GM11168 (cell line): Measurements from ENCODE around the gene CAPN13.

Experiments
- in situ Hi-C: fragments of 300-500 bp; cut with MboI; formaldehyde crosslinking; loops from one replicate; pipeline ENCODE4 v1.12.0; 2022; ENCODE audit warnings: low sequenced_read_pairs; ENCODE audit not compliant: unreplicated experiment

Gene CAPN13

DNA sequence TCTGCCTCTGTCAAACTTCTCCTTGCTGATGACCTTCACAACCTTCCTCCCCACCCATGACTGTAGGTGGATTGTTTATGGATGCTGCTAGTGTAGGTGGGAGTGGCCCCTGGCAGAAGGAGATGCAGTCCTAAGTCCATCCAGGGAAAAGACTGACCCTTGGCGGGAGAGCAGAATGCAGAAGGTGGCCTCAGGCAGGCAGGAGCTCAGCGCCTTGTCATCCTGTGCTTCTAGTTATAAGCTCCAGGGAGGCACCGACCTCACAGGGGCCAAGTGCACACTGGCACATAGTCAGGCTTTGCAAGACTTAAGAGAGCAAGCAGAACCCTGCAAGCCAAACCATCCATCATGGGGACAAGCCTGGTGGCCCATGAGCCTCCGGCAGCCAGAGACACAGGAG lies 74.4 kb downstream of the CAPN13 start:
- in situ Hi-C loops = no loop called here

DNA sequence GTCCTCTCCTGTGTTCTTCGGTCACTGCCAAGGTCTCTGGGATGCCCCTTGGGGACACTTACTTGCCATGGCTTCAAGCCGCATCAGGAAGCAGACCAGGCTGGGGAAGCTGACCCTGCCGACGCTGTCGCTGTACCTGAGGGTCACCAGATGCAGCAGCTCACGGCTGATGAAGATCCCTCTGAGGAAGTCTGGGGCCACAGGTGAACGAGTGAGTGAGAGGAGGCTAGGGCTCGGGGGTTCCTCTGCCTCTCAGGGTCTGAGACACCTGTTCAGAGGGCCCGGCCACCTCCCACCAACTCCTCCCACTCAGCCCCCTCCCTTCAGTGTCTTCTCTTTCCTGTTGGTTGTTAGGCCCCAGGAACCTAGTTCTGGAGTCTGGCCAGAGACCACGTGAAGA lies 74.9 kb downstream of the CAPN13 start:
- in situ Hi-C loops = no loop called here

DNA sequence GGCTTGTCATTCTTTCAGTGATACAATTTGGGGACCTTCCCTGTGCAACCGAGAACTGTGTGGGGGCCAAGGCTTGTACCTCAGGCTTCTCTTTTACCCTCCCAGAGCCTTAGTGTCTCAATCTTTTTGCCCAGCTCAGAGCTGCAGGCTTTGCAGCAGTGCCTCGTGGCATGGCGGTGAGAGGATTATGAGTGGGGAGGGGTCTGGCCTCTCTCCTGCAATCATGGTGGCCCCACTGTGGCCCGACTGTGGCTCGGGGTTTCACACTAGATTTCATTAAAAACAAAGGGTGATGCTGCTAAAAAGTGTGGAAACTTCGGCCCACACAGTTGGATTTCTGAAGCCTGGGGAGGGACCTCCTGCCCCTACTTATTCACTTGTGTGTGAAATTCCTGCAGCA lies 75.5 kb downstream of the CAPN13 start:
- in situ Hi-C loops = no loop called here

DNA sequence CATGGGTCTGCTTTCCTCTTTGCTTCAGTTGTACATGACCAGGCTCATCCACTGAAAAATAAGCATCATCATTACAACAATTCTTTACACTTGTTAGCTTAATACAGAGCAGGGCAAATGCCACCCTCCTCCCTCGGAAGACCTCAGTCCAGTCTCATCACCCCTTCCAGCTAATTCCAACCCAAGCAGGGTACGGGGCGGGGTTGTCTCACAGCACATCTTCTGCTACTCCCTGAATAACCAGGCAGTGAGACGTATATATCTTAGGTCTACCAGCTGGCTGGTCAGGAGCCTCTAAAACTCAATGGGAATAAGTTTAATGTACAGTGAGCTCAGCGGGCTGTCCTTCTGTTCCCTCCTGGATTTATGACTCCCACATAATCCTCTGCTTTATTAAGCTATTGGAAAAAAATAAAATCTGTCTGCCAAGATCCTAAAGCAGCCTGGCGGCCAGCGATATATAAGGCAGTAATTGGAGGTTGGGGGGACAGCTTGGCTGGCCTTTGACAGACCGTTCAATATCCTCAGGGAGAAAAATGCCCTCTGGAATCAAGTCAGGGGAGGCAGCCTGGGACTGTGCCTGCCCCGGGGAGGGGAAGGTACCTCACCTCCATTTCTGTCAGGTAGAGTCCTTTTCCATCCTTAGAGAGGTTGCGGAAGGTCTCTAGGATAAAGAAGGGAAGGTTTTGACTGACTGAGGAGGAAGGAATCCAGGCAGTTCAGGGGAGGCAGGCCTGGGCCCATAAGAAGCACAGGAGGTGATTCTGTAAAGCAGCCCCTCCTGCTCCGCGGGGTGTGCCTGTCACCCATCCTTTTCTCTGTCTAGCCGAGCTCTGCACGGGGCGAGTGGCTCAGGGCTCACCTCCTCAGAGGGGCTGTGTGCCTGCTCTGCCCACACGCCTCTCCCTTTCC lies 76.3 kb downstream of the CAPN13 start:
- in situ Hi-C loops = no loop called here

DNA sequence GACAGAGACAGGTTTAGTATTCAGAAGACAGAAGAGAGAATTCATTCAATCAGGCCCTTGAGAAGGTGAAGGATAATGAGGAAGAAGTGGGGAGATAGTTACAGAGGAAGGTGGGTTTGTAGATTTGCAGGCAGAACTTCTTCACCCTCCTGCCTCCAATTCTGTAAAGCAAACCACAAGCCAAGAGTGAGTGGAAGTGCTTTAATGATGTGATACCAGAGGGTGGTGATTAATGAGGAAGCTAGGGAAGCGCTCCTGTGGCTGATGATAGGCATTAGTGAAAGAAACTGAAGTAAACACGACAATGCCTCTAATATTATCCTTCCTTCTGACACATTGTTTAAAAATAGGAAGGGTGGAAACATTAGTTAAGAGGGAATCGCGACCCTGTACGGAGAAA lies 78.2 kb downstream of the CAPN13 start:
- in situ Hi-C loops = no loop called here

DNA sequence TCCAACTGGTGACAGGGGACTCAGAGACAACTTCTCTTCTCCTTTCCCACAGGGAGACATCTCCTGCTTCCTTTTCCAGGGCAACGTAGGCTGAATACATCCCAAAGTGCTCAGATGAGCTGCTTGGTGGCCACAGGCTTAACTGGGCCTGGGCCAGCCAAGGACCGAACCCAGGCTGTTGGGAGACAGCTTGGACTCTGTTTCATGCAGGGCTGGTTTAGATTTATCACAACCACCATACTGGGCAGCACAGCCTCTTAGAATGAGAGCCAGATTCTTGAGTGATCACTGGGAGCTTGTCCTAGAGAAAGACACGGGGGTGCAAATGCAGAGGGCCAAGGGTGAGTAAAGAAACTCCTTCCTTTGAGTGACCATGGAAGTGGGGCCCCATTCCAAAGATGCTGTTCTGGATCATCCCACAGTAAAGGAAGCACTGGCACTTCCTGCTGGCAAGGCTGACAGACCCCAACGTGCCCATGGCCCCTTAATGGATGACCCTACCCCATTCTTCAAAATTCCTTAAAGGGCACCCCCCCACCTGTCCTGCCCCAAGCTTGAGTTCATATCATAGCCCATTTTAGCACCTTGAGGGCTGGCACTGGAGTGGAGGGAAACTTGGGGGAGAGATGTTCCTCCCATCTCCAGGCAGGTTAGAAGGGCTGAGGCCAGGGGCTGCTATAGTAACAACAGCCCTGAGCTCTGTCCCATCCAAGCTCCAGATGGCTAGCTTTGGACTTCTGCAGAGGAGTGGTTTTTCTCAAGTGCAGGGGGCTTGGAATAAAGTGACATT lies 84.1 kb downstream of the CAPN13 start:
- in situ Hi-C loops = loop anchor here (25.0 kb wide), 1 partner anchor 789 kb away; no protein-coding TSS in a partner anchor

DNA sequence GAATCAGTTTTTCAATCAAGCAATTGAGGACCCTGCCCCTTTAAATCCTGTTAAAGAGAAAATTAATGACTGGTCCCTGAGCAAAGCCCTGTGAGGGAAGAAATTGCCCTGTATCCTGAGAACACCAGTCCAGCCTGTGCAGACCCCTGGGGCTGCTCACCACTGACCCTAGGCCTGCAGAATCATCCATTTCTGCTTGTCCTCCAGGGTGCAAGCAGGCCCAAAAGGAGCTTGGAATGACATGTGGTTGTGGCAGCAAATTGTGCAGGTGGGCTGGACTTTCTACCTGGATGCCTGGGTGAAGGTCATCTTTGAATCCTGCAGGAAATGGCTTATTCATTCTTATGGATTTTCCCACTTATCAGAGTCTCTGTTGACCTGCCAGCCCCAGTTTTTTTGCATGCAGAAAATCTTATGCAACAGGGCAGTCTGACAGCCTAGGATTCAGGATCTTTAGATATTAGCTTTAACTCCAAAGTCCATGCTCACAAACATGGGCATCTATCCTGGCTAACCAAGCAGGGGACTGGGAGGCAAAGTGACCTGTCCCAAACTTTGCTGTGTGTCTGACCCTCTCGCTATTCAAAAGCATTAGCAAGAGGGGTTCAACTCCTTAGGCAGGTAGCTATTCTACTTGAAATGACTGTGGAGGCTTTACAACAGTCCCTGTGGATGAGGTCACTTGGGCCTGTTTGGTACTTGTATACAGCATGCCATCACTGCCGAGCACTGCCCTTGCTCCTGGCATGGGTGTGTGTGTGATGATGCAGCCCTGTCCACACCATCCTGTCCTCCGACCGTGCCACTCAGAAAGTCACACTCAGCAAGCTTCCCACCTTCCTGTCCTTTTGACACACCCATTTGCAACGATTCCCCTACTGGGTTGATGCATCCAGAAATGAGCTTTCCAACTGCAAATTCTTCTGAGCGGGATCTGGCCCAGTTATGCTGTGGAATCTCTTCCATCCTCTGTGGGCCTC lies 85.3 kb downstream of the CAPN13 start:
- in situ Hi-C loops = loop anchor here (25.0 kb wide), 1 partner anchor 790 kb away; no protein-coding TSS in a partner anchor

DNA sequence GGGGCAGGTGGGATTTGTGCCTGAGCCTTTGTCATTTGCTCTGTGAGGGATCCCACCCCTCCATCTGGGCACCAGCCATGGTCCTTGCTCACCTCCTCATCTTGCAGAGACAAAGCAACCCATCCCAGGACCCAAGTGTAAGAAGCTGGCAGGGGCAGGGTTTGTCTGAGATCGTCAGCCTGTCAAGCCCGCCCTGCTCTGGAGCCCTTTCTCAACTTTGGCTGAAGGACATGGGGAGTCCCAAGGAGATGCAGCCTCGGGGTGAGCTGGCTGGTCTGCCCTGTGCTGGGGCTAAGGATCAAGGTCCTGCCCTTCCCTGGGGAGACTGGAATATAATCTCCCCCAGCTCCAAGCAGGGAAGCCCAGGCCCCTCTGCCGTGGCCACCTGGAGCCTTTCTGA lies 86.0 kb downstream of the CAPN13 start:
- in situ Hi-C loops = loop anchor here (25.0 kb wide), 1 partner anchor 791 kb away; no protein-coding TSS in a partner anchor

DNA sequence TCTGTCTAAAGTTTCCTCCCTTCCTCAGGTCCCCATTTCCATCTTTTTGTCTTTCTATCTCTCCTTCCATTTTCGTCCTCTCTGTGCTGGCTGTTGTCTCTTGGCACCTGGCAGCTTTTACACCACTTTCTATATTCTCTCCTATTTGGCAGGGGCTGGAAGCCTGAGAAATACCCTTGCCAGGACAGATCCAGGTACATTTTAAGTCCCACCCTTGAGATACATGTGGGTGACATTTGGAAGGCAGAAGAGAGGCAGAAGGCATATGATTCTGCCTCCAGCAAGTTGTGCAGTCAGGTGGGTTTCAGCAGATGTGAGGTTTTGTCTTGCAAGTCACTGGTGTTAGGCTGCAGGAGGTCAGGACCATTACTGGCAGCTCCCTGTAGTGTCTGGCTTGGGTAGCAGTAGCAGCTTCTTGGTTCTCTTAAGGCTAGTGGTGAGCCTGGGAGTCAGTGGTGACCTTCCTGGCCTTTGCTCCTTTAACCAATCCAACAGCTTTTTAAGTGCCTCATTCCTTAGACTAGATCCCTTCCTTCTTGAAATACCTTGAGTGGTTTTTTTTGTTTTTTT lies 90.1 kb downstream of the CAPN13 start:
- in situ Hi-C loops = loop anchor here (5.0 to 25.0 kb wide), 3 partner anchors 458 to 795 kb away; no protein-coding TSS in a partner anchor

DNA sequence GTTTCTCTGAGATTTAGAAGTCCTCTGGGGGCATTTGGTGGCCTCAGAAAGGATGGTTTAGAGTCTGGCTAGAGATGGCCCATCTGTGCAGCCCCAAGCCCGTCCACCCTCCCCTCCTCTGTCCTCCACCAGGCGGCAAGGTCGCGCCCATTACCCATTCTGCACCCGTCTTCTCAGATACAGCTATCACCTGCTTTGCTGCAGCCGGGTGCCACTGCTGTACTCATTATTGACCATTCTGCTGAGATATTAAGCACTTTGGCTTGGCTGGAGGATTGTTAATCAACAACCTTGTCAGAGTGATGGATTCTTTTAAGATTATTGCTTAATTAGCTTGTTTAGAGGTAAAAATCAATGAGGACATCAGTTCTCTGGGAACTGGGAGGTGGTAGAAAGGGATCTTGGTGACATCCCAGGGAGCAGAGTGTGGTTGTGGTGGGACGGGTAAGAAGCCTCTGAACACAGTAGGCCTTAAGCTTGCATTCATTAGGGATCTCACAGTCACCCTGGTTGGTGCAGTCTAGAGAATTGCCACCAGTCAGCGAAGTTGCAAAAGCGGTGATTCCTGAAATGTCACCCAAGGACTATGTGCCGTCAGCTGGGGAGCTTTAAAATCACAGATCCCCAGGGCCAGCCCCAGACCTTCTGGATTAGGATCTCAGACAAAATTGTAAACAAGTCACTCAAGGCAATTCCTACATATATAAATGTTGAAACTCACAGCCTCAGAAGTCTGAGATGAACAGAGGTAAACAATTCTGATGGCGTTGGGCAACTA lies 90.9 kb downstream of the CAPN13 start:
- in situ Hi-C loops = loop anchor here (5.0 to 25.0 kb wide), 3 partner anchors 458 to 796 kb away; no protein-coding TSS in a partner anchor

DNA sequence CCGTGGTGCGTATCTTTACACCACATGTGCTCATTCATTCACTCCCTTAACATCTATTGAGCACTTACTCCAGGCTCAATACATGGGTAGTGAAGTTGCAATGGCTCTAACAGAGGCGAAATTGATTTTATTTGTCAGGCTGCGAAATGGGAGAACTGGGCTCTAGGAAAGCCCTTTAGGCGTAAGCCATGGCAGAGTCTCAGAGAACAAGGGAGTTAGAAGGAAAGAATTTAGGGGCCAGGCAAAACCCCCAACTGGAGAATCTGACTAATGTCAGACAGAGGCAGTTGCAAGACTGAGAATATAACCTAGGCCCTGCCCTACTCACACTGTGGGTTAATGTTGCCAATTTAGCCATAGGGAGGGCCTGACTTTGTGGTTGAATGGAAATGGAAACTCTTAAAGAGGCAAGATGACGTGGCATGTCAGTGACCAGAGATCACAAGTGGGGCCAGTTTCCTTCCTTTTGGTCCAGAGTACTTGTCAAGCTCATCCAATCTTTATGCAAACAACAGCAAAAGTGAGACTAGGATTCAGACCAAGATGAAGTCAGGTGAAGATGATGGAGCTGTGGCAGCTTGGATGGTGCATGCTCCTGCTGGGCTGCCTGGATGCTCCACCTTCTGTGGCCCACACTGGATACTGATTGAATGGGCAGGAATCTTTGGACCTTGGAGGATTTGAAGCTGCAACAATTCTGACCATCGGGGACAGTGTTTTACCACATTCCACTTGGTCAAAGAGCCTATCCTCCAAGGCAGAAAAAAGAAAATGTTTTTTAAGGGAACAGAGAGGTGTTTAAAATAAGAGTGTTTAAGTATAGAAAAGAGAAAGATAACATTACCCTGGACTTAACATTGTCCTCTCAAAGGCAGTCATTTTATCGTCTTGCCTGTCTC lies 92.2 kb downstream of the CAPN13 start:
- in situ Hi-C loops = loop anchor here (5.0 to 25.0 kb wide), 3 partner anchors 460 to 797 kb away; no protein-coding TSS in a partner anchor

DNA sequence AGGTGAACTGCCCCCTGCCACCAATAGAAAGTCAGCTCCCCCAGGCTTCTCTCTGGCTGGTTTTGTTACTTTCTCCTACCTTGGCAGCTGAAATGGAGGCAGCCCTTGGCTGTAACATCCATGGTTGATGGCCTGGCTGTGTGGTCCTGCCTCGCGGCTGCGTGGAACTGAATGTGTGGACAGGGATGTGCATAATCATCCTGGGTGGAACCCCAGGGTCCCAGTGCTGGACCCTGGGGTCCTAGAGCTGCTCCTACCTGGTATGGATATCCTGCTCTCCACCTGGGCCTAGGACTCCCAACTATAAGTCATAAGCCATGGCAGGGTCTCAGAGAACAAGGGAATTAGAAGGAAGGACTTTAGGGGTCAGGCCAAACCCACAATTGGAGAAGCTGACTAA lies 93.5 kb downstream of the CAPN13 start:
- in situ Hi-C loops = loop anchor here (10.0 to 25.0 kb wide), 2 partner anchors 461 to 799 kb away; no protein-coding TSS in a partner anchor

DNA sequence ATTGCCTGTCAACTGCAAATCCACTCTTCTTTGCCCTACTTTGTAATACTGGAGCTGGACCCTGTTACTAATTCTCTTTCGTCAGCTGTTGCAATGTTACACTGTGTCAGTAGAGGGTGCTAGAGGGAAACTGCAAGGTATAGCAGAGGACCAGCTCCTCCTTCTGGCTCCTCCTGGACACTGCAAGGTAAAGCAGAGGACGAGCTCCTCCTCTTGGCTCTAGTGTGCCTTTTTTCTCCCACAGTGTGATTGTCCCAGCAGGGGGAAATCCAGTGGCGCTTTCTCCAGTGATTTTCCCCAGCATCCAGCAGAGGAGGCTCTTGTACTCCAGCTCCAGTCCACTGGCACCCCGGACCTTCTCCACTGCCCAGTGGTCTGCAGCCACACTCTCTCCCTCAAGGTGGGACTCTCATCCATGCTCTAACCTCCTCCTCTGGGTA lies 95.6 kb downstream of the CAPN13 start:
- in situ Hi-C loops = loop anchor here (10.0 to 25.0 kb wide), 2 partner anchors 463 to 801 kb away; no protein-coding TSS in a partner anchor

DNA sequence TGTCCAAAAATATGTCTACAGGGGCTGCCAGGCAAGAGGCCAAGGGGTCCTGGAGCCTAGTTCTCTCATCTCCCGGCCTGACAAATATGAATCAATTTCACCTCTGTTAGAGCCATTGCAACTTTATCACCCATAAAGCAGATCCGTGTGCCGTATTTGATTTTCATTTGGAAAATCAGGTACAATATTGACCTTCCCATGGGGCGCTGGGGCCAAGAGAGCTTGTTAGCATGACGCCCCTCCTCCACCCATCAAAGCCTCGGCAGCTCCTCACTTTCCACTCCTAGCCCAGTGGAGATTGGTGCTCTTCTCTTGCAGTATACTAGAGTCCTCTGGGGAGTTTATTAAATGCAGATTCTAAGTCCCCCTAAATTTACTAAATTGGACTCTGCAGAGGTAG lies 96.8 kb downstream of the CAPN13 start:
- in situ Hi-C loops = loop anchor here (10.0 to 25.0 kb wide), 2 partner anchors 464 to 802 kb away; no protein-coding TSS in a partner anchor

DNA sequence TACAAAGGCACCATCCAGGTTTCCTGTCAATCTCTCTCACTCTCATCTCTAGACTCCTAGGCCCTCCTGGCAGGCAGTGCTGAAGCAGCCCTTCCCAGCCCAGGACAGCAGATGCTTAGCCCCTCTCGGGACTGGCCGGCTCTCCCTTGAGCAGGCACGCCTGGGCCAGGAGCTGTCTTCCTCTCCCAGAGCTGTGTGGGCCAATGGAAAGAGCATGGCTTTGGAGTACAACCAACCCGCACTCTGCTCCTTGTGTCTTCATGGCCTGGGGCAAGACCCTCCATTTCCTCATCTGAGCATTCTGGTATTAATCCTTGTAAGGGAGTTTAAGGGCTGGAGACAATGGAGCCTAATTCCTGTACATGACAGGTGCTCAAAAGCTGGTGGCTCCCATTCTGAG lies 97.2 kb downstream of the CAPN13 start:
- in situ Hi-C loops = loop anchor here (10.0 to 25.0 kb wide), 2 partner anchors 465 to 802 kb away; no protein-coding TSS in a partner anchor

DNA sequence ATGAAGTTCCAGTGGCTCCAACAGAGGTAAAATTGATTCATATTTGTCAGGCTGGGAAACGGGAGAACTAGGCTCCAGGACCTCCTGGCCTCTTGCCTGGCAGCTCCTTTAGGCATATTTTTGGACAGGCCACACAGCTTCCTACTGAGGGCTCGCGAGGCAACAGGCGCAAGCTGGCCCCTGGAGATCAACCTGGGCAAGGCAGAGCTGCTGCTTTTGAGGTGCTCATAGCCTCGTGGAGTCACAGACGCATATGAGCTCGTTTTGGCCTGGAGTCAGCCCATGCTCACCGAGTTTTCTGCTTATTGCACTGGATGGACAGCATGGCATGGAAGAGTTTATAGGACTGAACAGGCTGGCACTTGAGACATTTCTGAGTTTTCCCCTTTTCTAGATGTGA lies 97.7 kb downstream of the CAPN13 start:
- in situ Hi-C loops = loop anchor here (5.0 to 25.0 kb wide), 3 partner anchors 497 to 803 kb away; no protein-coding TSS in a partner anchor
